Measurements from ENCODE around the gene STXBP5L.
A peak's percentile ranks its signal among the peaks of the same experiment; 100 is the strongest.
"Not testable (repeated sequence)": the region's sequence is repeated elsewhere in the genome, so short reads cannot be mapped to it uniquely, and the experiment has no call there.

STXBP5L gene

DNA sequence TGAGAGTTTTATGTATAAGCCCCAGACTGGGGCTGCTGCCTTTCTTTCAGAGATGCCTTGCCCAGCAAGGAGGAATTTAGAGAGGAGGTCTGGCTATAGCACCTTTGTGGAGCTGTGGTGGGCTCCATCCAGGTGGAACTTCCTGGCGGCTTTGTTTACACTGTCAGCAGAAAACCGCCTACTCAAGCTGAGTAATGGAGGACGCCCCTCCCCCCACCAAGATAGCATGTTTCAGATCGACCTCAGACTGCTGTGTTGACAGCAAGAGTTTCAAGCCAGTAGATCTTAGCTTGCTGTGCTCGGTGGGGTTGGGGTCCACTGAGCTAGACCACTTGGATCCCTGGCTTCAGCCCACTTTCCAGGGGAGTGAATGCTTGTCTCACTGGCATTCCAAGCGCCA lies 155.6 kb downstream of the STXBP5L start:
- no peak for DNase-seq

DNA sequence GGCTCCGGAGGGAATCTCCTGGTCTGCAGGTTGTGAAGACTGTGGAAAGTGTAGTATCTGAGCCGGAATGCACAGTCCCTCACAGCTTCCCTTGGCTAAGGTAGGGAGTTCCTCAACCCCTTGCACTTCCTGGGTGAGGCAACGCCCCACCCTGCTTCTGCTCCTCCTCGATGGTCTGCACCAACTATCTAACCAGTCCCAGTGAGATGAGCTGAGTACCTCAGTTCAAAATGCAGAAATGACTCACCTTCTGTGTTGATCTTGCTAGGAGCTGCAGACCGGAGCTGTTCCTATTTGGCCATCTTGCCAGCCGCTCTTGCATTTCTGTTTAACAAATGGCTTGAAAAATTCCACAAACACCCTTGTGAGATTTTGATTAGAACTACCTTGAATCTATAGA lies 156.1 kb downstream of the STXBP5L start:
- DNase-seq = no peak

DNA sequence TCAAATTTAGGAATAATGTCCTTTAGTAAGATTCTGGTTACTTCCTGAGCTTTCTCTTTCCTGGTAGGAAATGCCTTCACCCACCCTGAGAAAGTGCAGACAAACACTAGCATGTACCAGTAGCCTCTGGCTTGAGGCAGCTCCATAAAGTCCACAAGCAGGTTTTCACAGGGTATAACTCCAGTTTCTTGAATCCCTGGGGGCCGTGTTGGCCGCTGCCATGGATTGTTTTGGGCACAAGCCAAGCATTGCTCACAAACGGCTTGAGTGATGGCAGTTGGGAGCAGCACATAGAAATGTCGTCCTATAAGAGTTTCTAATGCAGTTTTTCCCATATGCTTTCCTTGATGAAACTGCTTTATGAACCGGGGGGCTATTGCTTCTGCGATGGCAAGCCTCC lies 164.1 kb downstream of the STXBP5L start:
- peak; percentile 9 for DNase-seq

DNA sequence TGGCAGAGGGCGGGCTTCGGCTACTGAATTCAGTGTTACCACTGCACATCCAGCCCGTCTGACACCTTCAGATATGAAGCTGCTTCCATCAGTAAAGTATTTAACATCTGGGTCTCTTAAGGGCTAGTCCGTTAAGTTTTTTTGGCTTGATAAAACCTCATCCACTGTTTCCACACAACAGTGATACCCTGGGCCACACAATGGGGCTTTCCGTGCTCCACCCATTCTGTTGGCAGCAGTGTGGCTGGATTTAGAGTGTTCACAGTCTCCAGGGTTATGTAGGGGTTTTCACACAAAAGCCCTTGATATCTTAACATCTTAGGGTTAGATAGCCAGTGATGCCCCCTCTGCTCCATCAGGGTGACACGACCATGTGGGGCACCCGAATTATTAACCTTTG lies 165.0 kb downstream of the STXBP5L start:
- DNase-seq = no peak

DNA sequence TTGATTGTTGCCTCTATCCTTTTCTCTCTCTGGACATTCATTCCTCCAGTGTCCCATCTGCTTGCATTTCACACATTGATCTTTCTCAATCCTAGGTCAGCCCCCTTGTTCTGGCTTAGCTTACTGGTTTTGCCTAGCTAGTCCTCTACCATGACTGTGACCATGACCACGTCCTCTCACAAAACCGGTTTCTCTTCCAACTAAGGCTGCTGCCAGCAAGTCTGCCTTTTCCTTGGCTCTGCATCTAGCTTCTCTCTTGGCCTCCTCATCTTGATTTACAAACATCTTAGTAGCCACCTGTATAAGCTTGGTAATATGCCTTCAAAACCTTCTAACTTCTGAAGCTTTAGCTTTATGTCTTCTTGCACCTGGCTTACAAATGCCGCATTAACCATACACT lies 167.2 kb downstream of the STXBP5L start:
- no peak for DNase-seq

DNA sequence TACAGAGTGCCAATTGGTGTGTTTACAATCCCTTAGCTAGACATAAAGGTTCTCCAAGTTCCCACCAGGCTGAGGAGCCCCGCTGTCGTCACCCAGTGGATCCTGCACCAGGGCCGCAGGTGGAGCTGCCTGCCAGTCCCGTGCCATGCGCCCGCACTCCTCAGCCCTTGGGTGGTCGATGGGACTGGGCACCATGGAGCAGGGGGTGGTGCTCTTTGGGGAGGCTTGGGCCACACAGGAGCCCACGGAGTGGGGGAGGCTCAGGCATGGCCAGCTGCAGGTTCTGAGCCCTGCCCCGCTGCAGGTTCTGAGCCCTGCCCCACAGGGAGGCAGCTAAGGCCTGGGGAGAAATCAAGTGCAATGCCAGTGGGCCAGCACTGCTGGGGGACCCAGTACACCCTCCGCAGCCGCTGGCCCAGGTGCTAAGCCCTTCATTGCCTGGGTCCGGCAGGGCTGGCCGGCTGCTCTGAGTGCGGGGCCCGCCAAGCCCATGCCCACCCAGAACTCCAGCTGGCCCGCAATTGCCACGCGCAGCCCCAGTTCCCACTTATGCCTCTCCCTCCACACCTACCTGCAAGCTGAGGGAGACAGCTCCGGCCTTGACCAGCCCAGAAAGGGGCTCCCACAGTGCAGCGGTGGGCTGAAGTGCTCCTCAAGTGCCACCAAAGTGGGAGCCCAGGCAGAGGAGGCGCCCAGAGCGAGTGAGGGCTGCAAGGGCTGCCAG lies 170.5 kb downstream of the STXBP5L start:
- DNase-seq = not testable (repeated sequence)

DNA sequence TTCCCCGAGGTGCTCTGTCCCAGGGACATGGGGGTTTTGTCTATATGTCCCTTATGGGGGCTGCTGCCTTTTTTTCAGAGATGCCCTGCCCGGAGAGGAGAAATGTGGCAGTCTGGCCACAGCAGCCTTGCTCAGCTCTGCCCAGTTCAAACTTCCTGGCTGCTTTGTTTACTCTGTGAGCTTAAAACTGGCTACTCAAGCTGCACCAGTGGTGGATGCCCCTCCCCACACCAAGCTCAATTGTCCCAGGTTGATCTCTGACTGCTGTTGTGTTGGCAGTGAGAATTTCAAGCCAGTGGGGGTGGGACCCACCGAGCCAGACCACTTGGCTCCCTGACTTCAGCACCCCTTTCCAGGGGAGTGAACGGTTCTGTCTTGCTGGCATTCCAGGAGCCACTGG lies 188.9 kb downstream of the STXBP5L start:
- DNase-seq = peak; percentile 2

DNA sequence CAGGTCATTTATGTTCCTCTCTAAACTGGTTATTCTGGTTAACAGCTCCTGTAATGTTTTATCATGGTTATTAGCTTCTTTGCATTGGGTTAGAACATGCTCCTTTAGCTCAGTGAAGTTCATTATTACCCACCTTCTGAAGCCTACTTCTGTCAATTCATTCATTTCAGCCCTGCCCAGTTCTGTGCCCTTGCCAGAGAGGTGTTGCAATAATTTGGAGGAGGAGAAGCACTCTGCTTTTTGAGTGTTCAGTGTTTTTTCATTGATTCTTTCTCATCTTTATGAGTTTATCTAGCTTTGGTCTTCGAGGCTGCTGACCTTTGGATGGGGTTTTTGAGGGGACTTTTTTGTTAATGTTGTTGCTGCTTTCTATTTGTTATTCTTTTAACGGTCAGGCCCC lies 203.1 kb downstream of the STXBP5L start:
- DNase-seq = not testable (repeated sequence)

DNA sequence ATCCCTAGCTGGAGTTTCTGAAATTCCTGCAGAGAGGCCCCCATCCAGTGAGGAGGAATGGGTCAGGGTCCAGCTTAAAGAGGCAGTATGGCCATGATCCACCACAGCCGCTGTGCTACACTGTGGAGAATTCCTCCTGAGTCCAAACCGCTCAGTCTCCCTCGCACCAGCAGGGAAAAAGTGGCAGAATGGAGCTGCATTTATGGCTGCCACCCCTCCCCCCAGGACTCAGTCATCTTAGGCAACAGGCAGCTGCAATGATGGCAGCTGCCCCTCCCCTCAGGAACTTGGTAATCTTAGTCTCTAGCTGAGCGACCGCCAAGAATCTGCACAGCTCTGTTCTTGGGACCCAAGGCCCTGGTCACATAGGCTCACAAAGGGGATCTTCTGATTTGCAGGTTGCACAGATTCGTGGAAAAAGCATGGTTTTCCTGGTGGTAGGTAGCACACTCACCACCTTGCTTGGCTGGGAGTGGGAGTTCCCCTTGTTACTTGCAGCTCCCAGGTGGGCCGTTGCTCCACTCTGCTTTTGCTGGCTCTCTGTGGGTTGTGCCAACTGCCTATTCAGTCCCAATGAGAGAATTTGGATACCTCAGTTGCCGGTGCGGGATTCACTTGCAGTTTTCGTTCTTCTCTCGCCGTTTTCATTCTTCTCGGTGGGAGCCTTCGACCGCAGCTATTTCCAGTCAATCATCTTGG lies 204.1 kb downstream of the STXBP5L start:
- DNase-seq = no peak

DNA sequence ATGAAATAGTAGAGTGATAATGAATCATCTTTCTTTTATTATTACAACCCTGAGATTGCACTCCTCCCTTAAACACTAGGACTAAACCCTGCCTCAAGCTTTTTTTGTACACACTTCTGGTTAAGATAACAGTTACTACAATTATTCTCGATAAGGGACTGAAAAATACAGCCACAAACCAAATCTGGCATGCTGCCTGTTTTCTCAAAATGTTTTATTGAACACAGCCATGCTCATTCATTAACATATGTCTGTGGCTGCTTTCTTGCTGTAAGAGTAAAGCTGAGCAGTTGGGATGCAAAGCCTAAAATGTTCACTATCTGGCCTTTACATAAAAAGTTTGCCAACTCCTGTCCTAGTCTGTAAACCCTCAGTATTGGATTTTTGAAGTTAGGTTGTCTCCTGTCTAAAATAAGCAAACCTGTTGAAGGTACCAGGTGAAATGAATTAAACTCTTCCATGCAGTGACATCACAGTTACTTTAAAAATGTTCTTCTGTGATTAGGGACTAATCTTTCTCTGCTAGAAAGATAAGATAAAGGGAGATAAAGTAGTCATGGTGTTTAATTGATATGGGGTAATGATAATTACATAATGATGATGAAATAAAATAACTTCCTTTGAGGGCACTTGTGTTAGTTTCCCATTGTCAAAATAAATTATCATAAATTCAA lies 218.2 kb downstream of the STXBP5L start:
- no peak for DNase-seq

DNA sequence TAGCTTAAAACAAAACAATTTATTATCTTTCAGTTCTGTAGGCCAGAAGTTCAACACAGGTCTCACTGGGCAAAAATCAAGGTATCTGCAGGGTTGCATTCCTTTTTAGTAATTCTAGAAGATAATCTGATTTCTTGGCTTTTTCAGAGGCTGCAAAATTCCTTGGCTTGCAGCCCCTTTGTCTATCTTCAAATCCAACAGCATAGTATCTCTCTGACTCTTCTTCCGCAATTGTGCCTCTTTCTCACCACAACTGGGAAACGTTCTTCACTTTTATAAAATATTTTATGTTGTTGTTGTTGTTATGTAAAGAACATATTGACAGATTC lies 218.7 kb downstream of the STXBP5L start:
- DNase-seq = no peak

DNA sequence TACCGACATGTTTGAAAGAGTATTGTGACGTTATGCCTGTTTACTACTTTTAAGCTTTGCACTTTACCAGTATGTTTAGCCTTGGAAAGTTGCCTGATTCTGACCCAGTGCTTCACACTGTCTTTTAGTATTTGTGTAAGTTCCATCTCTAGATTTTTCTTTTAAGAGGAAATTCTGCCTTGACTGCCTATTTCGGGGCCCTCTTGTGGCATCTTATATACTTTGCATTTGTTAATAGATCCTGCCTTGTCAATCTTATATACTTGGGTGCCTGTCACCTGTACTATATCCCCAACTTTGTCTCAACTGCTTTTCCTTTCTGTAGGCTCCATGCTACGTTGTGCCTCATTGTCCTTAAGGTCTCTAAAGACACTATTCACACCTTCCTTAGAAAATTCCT lies 244.6 kb downstream of the STXBP5L start:
- DNase-seq = no peak

DNA sequence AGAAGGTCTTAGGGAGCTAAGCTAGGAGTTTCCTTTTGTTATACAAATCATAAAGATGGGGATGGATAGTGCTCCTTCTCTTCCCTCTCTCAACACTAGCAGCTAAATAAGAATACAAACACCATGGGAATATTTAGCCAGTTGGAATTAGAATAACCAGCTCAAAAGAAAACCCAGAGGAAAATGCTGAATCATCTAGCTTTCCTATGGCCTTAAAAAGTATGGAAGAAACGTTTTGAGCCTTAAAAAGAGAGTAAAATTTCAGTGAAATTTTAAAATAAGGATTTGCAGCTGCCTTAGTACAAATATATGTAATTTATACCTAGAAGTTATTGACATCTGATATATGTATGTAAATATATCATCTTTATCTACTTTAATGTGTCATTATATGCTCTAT lies 245.8 kb downstream of the STXBP5L start:
- DNase-seq = no peak

DNA sequence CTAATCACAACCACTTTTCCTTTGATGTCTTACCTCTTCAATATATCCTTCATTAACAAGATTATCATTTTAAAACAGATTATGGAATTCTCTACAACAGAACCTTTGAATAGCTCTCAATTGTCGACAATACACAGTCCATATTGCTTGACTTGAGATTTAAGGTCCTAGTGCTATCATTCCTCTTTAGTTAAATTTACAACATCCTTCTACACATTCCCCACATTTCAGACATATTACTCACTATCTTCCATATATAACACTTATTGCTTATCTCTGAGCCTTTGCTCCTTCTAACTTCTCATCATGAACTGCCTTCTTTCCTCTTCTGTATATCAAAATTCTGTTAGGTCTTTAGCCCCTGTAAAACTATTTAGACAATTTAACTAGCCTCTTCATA lies 247.0 kb downstream of the STXBP5L start:
- DNase-seq = no peak

DNA sequence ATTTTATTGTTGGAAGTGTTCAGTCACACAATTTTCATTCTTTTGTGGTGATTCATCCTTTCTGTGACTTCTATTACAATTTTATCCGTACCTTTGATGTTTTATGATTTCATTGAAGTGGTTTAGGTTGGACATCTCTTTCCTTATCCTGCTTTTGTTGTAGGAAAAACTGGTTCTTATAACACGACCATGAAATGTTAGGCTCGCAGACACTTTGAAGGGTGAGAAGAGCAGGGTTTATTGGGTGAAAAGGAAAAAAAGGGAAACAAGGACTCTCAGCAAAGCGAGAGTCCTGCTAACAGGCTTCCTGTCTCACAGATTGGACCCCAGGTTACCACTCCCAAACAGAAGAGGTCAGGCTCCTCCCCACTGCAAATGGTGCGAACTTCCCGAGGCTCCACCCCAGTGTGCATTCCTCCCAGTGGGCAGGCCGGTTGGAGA lies 257.4 kb downstream of the STXBP5L start:
- DNase-seq = no peak

DNA sequence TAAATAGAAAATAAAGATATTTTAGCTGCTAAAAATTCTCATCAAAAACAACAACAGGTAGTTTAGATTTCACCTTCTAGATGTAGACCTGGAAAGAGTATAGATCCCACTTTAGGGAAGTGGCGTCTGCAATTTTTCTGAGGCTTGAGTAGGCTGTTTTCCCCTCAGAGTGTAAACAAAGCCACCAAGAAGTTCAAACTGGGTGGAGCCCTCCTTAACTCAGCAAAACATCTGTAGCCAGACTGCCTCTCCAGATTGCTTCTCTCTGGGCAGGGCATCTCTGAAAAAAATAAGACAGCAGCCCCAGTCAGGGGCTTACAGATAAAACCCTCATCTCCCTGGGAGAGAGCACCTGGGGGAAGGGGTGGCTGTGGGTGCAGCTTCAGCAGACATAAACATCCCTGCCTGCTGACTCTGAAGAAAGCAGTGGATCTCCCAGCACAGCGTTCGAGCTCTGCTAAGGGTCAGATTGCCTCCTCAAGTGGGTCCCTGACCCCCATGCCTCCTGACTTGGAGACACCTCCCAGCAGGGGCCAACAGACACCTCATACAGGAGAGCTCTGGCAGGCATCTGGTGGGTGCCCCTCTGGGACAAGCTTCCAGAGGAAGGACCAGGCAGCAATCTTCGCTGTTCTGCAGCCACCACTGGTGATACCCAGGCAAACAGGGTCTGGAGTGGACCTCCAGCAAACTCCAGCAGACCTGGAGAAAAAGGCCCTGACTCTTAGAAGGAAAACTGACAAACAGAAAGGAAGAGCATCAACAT lies 259.6 kb downstream of the STXBP5L start:
- no peak for DNase-seq

DNA sequence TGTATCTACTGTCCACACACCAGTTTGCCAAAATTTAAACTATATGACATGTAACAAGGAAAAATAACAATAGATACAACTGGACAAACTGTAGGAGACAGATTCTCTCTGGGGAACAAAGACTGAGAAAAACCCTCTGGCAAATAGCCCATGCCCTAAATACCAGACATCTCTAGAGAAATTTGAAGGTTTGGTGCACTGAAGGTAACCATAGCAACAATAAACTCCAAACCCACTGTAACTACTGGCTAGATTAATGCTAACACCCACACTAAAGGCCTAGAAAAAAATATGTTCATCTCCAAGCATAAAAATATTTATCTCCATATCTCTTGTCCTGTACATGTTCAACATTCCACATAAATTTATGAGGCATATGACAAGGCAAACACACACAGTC lies 267.1 kb downstream of the STXBP5L start:
- no peak for DNase-seq

DNA sequence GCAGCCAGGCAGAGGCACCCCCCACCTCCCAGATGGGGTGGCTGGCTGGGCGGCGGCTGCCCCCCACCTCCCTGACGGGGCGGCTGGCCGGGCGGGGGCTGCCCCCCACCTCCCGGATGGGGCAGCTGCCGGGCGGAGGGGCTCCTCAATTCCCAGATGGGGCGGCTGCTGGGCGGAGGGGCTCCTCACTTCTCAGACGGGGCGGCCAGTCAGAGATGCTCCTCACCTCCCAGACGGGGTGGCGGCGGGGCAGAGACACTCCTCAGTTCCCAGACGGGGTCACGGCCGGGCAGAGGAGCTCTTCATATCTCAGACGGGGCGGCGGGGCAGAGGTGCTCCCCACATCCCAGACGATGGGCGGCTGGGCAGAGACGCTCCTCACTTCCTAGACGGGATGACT lies 282.6 kb downstream of the STXBP5L start:
- DNase-seq = not testable (repeated sequence)

DNA sequence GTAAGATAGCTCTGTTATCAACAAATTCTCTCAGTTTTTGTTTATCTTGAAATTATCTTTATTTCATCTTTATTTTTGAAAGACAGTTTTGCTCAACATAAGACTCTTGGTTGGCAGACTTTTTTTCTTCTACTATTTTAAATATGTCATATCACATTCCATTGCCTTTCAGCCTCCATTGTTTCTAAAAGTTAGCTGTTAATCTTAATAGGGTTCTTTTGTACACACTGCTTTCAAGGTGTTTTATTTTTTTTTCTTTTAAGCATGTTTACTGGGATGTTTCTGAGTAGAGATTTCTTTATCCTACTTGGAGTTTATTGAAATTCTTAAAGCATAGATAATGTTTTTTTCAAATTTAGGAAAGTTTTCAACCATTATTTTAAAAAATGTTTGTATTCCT lies 294.6 kb downstream of the STXBP5L start:
- no peak for DNase-seq

DNA sequence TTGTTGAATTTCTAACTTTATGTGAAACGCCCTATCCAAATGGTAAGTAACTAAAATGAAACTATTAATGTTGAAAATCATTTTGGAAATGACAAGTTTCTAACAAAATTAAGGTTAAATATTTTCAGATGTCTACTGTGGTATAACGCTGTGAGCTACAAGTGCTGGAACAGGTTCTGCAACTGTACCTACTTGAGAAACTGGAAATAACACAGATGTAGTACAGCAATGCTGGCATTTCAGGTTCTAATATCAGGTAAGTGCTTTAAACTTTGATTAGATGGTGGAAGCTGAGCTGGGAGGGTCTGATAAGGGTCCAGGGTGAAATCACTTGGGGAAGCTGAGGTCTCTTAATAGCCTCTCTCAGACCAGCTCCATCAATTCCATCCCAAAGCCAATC lies 315.1 kb downstream of the STXBP5L start:
- DNase-seq = no peak

DNA sequence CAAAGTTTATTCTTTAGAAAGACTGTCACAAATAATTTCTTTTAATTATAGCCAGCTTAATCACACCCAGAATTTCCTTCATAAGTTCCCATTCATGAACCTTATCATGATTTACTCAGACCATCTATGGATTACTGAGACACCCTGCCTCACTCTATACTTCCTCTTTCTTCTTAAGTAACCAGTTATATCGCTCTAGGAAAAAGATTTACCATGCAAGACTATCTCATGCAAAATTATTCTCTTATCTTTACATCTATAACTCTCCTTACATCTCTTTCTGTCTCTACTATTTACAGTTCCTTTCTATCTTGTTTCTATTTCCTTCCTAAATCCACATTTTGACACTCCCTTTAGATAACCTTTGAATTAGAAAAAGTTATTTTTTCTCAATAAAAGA lies 321.0 kb downstream of the STXBP5L start:
- no peak for DNase-seq

DNA sequence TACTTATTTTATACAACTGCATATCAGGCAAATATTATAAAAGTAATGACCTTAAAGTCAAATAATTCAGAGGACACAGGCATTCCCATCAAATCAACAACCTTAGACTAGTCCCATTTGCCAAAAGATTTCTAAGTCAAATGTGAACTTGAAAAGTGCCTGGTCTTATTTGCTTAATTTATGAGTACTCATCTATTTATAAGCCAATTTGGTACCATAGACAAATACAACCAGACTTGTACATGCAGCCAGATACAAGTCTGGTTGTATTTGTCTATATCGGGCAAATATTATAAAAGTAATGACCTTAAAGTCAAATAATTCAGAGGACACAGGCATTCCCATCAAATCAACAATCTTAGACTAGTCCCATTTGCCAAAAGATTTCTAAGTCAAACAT lies 322.2 kb downstream of the STXBP5L start:
- DNase-seq = not testable (repeated sequence)

DNA sequence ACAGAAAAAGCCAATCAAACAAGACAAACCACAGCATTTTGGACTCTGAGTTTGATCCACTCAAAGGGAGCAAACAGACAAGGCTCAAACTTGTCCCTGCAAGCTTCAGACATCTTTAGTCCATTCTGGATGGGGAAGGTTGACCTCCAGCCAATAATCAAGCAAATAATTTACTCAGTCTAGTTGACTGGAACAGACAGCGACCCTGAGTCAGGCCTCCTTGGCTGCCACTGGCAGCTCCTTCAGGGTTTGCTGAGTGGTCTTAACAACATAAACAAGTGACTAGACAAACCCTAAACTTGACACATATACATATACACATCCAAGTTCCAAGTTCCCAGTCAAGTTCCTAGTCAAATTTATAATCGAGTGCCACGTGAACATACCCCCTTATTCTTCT lies 323.9 kb downstream of the STXBP5L start:
- DNase-seq = no peak

All from right kidney (tissue), 1 donor.